Embryonic facial prominence (tissue), 1 donor: ENCODE results near the gene SSTR4.
"Not testable (repeated sequence)": the region's sequence is repeated elsewhere in the genome, so short reads cannot be mapped to it uniquely, and the experiment has no call there.

ENCODE experiments used
- DNase-seq: peaks from one replicate; pipeline ENCODE4 v3.0.0-alpha.2; 2016; ENCODE audit errors: extremely low spot score

The SSTR4 gene

DNA sequence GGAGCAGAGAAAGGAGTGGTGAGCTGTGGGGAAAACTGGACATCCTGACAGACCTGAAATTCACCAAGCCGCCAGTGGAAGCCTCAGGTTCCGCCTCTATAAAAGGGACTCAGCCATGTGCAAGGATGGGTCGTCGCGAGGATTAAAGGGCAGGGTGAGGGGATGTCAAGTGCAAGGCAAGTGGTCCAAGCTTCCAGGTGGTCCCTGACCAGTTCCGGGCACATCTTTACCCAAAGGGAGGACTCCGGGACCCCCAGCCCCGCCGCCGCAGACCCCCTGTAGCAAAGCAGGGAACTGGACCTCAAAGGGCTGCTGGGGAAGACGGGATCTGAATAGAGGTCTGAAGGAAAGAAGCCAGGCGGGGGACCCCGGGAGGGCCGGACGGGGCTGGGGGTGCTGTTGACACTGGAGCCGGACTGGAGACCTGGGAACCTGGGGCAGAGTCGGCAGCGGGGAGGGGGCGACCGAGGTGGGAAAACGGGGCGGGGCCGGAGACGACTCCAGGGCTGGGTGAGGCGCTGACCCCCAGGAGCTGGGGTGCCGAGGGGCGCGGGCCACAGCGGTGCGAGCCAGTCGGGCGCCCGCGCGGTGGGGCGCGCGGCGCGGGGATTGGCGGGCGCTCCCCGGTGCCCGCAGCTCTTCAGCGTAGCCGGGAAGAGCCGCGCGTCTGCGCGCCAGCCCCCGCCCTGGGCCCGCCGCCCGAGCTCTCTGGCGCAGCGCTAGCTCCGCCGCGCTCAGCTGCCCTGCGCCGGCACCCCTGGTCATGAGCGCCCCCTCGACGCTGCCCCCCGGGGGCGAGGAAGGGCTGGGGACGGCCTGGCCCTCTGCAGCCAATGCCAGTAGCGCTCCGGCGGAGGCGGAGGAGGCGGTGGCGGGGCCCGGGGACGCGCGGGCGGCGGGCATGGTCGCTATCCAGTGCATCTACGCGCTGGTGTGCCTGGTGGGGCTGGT, at the start of gene SSTR4:
Gene SSTR4, plus strand, starts transcription at position 592 of the 951 bp plus-strand sequence. Its CDS starts 172 bp downstream, at position 764.
- no peak for DNase-seq

GRCh38 chr20:22986601-22987000, 48.5 kb upstream of the SSTR4 start:
- no peak for DNase-seq

DNA sequence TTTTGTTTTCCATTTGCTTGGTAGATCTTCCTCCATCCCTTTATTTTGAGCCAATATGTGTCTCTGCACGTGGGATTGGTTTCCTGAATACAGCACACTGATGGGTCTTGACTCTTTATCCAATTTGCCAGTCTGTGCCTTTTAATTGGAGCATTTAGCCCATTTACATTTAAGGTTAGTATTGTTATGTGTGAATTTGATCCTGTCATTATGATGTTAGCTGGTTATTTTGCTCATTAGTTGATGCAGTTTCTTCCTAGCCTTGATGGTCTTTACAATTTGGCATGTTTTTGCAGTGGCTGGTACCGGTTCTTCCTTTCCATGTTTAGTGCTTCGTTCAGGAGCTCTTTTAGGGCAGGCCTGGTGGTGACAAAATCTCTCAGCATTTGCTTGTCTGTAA, 43.7 kb upstream of the SSTR4 start:
- DNase-seq, result not testable (repeated sequence)

GRCh38 chr20:22993823-22994222, 41.3 kb upstream of the SSTR4 start:
- DNase-seq, result no peak

GRCh38 chr20:22995923-22996322, 39.2 kb upstream of the SSTR4 start:
- DNase-seq, result no peak

DNA sequence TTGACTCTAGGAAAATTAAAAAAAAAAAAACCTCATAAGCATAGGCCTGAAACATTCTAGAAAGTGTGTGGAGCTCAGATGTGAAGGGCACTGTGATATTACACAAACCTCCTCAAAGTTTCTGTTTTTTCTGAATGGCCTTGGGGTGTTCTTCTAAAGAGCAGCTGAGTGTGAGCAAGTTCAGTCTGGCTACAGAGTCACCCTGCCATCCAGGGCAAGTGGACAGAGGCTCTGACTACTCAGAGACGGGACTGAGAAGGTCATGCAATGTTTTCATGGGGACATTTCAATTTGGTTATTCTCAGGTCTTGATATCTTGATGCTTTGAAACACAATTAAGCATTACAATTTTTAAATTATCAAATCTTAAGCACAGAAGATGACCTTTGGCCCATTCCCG, 36.6 kb upstream of the SSTR4 start:
- DNase-seq, result no peak

DNA sequence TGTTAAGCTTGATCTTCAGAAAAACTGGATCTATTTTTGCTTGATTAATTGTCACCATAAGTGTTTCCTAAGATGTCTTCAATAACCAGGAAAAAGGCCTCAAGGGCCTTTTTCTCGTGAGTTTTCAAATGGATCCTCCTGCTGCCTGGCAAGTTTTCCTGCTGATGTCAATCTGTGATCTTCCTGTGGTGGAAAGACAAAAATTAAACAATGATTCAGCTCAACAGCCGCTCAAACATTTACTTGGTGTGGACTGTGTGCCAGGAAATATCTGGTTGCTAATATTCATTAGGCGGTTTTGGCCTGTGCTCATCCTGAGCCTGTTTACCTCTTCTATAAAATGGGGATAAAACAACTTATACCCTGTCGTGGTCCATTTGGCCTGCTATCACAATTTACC, 35.4 kb upstream of the SSTR4 start:
- DNase-seq, result no peak

DNA sequence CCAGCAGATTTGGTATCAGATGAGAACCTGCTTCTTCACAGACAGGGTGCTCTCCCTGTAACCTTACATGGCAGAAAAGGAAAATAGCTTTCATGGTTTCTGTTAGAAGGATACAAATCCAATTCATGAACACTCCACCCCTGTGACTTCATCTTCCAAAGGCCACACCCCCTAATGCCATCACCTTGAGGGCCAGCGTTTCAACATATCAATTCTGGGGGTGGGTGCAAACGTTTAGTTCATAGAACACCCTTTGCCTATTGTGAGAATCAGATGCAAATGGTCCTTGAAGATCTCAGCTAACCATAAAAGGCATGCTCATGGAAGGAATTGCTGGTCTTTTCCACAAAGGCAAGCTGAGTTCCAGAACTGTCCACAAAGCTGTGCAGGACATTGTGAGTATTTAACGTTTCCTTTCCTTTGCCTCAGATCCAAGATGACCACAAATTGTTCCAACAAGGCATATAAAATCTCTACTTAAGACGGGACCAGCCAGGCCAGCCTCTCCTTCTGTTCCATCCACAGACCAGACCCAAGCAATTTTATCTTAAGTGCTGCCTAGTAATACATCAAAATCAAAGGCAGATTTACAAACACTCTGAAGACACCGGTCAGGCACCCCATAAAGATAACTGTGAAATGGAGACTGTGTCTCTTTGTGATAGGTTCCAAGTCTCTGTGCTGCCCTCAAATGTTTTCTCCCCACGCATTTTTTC, 34.7 kb upstream of the SSTR4 start:
- DNase-seq, result no peak

DNA sequence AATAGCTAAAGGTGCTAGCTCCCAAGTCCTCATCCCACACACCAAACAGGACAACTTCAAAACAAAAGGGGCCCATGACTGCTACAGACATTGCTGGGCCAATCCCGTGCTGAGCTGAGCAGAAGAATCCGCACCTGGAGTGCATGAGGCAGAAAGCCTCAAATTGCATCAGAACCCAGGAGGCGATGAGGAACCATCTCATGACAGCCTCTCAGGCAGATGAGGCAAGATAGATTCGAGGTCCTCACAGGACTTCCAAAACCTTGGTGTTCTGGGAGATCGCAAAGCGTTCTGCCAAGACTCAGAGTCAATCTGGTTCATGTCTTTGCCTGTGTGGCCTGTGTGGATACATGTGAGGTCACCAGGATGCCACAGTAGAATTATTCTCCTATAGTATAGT, 32.8 kb upstream of the SSTR4 start:
- DNase-seq, result no peak

DNA sequence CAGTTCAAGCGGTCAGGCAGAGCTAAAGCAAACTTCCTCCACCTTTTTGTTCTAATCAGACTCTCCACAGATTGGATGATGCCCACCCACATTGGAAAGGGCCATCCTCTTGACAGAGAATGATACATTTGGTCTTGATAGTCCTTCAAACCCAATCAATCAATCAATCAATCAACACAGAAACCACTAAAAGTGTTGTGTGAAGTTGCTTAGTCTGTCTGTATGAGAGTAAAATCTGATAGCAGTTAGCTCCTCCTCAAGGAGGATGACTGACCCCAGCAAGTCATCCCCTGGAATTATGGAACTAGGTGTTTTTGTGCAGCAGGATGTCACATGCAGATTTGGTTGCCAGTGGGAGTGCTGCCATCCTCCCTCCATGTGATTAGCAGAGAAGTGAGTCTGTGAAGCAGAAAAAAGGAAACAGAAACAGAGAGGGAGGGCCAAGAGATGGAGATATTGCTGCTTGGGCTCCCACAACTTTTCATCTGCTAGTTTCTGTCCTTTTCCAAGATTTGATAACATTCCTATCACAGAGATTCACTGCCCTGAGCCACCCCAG, 32.0 kb upstream of the SSTR4 start:
- no peak for DNase-seq

- DNase-seq, result no peak
Measured at GRCh38 chr20:23003881-23004460, 31.1 kb upstream of the SSTR4 start.

GRCh38 chr20:23005776-23006175, 29.3 kb upstream of the SSTR4 start:
- no peak for DNase-seq

- no peak for DNase-seq
Measured at GRCh38 chr20:23007462-23007861, 27.6 kb upstream of the SSTR4 start.

- no peak for DNase-seq
Measured at GRCh38 chr20:23007886-23008655, 27.0 kb upstream of the SSTR4 start.

- no peak for DNase-seq
Measured at GRCh38 chr20:23008667-23009066, 26.4 kb upstream of the SSTR4 start.

GRCh38 chr20:23009636-23010035, 25.5 kb upstream of the SSTR4 start:
- DNase-seq, result no peak

GRCh38 chr20:23010096-23010495, 25.0 kb upstream of the SSTR4 start:
- DNase-seq, result no peak

- DNase-seq, result no peak
Measured at GRCh38 chr20:23011008-23011721, 23.9 kb upstream of the SSTR4 start.

- DNase-seq, result no peak
Measured at GRCh38 chr20:23013429-23013828, 21.7 kb upstream of the SSTR4 start.

DNA sequence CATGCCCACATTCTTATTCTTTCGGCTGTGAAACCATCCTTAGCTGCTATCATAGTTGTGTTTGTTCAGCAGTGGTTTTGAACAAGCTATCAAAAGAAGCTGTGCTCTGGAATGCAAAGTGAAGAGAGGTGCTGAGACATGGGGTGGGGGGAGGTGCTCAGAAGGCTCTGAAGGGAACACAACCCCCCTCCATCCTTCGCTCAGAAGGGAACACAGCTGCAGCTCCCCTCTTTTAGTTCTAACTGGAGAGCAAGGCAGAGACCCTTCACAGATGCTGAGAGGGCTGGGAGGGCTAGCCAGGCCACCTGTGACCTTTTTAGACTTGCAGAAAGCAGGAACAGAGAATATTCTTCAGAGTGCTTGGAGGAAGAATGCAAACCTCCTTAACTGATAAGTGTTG, 17.6 kb upstream of the SSTR4 start:
- no peak for DNase-seq

DNA sequence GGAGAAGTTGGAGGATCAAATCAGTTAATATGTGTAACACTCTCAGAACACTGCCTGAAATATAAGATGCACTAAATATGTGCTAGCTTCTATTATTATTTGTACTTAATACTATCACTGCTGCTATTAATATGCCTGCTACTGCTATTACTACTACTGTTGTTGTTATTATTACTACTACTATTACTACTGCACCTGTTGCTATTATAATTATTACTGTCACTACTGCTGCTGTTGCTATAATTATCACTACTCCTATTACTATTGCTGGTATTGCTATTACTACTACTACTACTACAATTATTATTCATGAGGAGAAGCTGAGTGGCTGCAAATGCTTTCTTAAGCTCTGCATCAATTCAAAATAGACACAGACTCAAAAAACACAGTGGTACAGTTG, 16.7 kb upstream of the SSTR4 start:
- DNase-seq, result no peak
